ENCODE results near the gene BCAR1.
"Not testable (repeated sequence)": the region's sequence is repeated elsewhere in the genome, so short reads cannot be mapped to it uniquely, and the experiment has no call there.

The BCAR1 gene

GRCh38 chr16:75252946-75253911, 1.8 kb upstream of the BCAR1 start:
- no peak for DNase-seq

DNA sequence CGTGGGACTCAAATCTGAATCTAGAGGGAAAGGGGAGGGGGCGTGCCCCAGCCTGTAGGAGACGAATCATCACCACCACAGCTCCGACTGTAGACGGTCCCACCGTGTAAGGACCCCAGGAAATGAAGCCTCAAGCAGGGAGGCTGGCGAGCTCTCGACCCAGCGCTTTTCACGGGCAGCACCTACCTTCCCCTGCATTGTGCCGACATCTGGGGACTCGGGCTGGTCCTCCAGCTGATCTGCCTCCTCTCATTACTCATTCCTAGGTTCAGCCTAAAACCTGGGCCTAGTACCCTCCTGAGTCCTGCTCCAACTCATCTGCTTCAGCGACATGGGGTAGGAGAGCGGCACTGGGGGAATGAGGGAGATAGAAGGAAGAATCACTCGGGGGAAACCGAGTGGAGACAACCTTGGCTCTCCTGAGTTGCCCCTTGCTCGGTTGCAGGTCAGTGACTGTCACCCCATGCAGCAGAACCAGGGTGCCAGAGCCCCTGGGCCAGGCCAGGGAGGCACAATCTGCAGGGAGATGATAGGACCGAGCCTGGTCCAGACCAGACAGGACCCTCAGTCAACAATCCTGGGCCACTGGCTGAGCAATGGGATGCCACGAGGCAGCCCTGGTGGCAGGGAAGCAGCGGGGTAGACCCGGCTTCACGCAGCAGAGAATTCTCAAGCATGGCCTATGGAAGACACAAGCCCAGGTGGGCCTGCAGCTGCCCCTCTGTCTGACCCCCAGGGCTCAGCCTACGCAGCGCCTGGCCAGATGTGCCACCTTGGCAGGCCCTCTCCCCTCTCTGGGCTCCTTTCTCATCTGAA, 833 bp upstream of the BCAR1 start:
- no peak for DNase-seq

GRCh38 chr16:75250809-75251279, 580 bp downstream of the BCAR1 start:
- DNase-seq, result no peak

- DNase-seq, result no peak
These were observed 1.2 kb downstream of the BCAR1 start for GRCh38 chr16:75250089-75250808.

DNA sequence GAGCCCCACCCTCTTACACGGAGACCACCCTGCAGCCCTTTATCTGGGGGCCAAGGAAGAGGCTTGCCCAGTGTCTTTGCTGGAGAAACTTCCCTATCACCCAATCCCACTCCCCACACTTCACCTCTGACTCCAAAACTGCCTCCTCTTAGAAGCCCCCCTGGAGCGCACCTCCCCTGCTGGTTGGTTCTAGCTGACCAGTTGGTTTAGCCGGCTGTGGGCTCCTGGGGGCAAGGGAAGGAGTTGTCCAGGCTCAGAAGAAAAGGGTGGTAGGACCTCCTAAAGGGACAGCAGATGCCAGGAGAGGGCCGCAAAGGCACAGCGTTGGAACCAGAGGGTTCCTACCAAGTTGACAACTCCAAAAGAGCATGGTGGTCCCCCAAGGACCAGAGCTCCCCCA, 2.0 kb downstream of the BCAR1 start:
- no peak for DNase-seq

- DNase-seq, result no peak
These were observed 2.7 kb downstream of the BCAR1 start for GRCh38 chr16:75248536-75249380.

GRCh38 chr16:75248142-75248535, 3.3 kb downstream of the BCAR1 start:
- DNase-seq, result no peak

- no peak for DNase-seq
These were observed 4.2 kb downstream of the BCAR1 start for GRCh38 chr16:75247249-75247648.

GRCh38 chr16:75246504-75247205, 4.8 kb downstream of the BCAR1 start:
- DNase-seq, result no peak

DNA sequence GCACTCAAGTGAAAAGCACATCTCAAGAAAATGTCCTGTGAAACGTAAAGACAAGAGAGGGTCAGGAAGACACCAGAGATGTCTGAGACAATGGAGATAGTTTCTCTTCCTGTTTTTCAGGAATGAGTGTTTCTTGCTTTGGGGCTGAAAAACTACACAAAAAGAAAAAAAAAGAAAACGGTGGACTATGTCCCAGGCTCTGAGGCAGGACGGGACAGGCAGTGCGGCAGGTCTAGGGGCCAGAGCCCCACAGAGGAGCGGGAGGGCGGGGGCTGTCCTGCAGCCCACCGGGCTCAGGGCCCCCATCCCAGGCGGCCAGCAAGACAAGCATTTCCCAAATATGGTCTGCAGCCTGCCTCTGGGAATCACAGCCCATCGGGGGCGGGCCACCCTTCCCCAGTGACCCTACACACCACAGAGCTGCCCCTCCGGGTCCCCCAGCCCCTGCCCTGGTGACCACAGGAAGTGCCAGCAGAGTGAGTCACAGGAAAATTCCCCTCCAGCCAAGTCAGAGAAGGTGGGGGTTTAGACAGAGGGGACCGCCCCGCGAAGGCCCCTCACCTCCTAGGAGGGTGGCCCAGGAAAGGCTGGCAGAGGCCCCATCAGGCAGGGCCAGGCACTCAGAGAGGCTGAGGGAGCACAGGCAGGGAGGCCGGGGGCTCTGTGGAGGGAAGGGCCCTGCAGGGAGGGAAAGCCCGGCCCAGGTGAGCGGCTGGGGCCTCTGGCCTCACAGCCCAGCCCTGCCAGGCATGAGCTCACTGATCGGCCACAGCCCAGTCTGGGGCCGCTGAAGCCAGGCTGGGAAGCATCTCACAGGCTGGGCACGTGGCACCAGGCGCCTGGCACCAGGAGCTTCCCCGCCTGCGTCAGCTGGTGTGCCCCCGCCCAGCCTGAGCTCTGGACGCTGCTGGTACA, 6.3 kb downstream of the BCAR1 start:
- no peak for DNase-seq

DNA sequence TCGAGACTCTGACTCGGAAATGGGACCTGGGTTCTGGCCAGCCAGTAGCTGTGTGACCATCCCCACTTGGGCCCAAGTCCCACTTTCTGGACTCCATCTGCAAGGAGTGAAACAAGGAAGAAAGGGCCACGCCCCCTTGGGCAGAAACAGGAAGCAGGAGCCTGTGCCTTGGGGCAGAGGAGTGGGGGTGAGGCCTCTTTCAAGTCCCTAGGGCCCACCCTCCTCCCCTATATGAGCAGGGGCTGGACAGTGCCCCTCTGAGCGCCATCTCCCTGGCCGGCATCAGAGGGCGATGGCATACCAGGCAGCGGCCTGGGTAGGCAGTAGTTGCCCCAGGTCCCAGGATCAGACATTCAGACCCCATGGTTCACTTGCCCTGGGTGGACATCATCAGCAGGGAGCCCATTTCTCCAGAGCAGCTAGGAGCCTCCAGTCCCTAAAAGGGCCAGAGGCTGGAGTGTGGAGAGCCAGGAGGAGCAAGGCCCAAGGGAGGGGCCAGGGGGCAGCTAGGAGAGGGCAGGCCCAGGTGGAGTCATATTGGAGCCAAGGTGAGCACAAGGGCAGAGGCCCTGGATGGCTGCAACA, 7.1 kb downstream of the BCAR1 start:
- DNase-seq, result no peak

DNA sequence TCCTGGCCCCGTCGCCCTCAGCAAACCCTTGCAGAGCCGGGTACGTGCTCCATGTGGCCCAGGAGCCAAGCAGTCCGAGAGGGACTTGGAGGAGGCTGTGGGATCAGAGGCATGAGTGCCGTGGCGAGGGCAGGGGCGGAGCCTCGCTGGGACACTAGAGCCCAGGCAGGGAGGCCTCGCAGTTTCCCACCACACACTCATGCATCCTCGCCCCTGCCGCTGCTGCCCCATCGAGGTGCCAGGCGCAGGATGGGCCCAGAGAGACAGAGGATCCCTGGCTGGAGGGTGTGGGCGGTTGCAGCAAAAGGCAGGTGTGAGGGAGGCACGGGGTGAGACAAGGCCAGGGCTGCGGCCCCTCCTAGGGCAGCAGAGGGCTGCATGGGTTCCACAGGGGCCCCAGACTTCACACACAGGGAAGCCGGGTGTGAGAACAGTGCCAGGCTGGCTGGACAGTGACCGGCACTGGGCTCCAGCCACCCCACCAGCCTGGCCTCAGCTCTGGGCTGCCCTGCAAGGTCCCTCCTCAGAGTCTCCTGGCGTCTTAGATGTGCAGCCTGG, 7.7 kb downstream of the BCAR1 start:
- DNase-seq, result no peak

GRCh38 chr16:75242436-75243078, 8.9 kb downstream of the BCAR1 start:
- not testable (repeated sequence) for DNase-seq

- DNase-seq, result no peak
These were observed 9.5 kb downstream of the BCAR1 start for GRCh38 chr16:75241955-75242354.

DNA sequence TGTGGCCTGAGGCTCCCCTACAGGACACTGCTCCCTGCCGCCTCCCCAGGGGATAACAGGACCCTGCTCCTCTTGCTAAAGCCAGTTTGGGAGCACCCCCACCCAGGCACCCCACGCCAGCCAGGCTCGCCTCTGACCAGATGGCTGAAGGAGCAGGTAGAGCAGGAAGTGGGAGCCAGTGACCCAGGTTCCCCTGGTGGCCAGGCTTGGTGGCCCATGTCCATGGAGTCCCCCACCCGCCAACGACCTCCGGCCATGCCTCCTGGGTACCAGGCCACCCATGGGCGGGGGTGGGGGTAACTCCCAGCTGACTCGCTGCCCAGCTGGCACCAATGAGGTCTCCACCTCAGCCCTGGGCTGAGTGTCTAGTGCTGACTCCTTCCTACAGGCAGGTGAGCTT, 10.0 kb downstream of the BCAR1 start:
- DNase-seq, result no peak

DNA sequence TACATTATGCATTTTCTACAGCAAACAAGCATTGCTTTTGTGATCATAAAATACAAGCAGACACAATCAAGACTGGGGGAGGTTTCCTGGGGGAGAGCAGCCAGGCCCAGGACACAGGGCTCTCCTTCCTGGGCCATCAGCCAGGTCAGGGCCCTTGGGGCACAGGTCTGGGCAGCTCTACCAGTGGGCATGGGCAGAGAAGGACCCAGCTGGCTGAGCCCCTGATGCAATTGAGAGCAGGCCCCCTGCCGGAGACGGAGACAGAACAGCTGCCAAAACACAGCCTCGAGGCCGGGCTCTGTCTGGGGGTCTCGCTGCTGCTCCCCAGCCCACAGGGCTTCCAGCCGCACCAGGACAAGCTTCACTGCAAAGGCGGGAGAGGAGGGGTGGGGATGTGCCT, 10.8 kb downstream of the BCAR1 start:
- DNase-seq, result not testable (repeated sequence)

DNA sequence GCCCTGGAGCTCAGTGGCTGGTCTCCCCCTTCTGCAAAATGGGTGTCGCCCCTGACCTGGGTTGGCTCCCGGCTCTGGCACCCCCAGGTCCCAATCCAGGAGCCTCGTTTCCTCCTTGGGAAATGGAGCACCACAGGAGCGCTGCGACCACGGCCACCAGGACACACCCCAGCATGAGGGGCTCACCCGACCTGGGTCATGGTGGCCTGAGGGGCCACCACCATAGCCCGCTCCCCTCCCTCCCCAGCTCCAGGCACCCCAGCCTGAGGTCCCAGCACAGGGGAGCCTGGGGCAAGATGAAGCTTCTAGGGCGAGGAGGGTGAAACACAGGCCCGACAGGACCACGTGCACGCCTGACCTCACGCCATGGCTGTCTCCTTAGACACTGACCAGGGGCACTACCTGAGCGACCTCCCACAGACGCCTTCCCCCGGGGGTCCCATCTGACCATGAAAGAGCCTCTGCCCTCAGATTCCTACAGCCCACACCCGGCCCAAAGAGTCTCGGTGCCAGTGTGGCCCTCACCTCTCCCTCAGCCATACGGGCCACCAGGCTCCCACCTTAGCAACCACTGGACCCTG, 11.8 kb downstream of the BCAR1 start:
- no peak for DNase-seq

- peak; percentile 77 for DNase-seq
These were observed 12.4 kb downstream of the BCAR1 start for GRCh38 chr16:75238853-75239541.
